ENCODE measurements around the gene EPC1.
A peak's percentile ranks its signal among the peaks of the same experiment; 100 is the strongest.

EPC1 gene

GRCh38 chr10:32329061-32329460 lies 17.9 kb downstream of the EPC1 start:
- no peak for TF ChIP-seq CTCF (IDR thresholded peaks at IDR 0.05)
- no peaks in the 10 kb centered on the region for H3K36me3 ChIP-seq
- H3K4me3 ChIP-seq (ENCODE audit: low read depth in 1 of 2, low read length in 1 of 2): no peak overlapping the region
- H3K9me3 ChIP-seq: no peaks in the 10 kb centered on the region
- H3K27ac ChIP-seq: peak overlapping the region; percentile 11
- H3K27me3 ChIP-seq: no peaks in the 10 kb centered on the region
- H3K4me1 ChIP-seq (ENCODE audit: control insufficient read depth in 1 of 2, insufficient read depth in 1 of 2, low read depth in 1 of 2, low read length in 1 of 2): peaks cover 43 to 54% of the 10 kb centered on the region in 2 experiments

GRCh38 chr10:32328499-32328898 lies 18.5 kb downstream of the EPC1 start:
- Histone ChIP-seq H3K9me3 (no peaks in the 10 kb centered on the region), H3K36me3 (no peaks in the 10 kb centered on the region), H3K4me1 (ENCODE audit: control insufficient read depth in 1 of 2, insufficient read depth in 1 of 2, low read depth in 1 of 2, low read length in 1 of 2) (peaks cover 43 to 54% of the 10 kb centered on the region in 2 experiments), H3K27ac (peak overlapping the region; percentile 19), H3K27me3 (no peaks in the 10 kb centered on the region), H3K4me3 (ENCODE audit: low read depth in 1 of 2, low read length in 1 of 2) (no peak overlapping the region)
- TF ChIP-seq CTCF (IDR thresholded peaks at IDR 0.05): no peak

GRCh38 chr10:32327364-32327691 lies 19.6 kb downstream of the EPC1 start:
- Histone ChIP-seq H3K27me3 (no peaks in the 10 kb centered on the region), H3K4me1 (ENCODE audit: control insufficient read depth in 1 of 2, insufficient read depth in 1 of 2, low read depth in 1 of 2, low read length in 1 of 2) (peaks cover 43 to 54% of the 10 kb centered on the region in 2 experiments), H3K9me3 (no peaks in the 10 kb centered on the region), H3K27ac (peak overlapping the region; percentile 13), H3K4me3 (ENCODE audit: low read depth in 1 of 2, low read length in 1 of 2) (no peak overlapping the region), H3K36me3 (no peaks in the 10 kb centered on the region)
- TF ChIP-seq CTCF (IDR thresholded peaks at IDR 0.05): no peak

DNA sequence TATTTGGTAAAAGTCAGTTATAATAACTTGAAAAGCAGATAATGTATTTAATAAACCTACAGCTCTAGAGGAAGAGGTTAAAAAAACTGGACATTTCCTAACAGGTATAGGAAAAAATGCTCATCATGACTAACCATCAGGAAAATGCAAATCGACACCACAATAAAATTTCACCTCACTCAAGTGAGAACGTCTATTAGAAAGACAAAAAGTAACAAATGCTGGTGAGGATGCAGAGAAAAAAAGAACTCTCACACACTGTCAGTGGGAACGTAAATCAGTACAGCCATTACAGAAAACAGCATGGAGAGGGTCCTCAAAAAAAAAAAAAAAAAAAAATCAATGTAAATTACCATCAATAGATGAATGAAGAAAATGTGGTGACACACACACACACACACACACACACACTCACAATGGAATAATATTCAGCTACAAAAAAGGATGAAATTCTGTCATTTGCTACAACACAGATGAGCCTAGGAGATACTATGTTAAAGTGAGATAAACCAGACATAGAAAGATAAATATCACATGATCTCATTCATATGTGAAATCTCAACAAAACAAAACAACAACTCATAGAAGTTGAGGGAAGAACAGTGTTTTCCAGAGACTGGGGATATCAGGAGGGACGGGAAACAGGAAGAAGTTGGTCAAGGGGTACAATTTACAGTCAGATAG lies 20.1 kb downstream of the EPC1 start:
- no peak overlapping the region for H3K4me3 ChIP-seq (ENCODE audit: low read depth in 1 of 2, low read length in 1 of 2)
- peak overlapping the region; percentile 26 for H3K27ac ChIP-seq
- no peaks in the 10 kb centered on the region for H3K9me3 ChIP-seq
- TF ChIP-seq CTCF (IDR thresholded peaks at IDR 0.05): no peak
- H3K27me3 ChIP-seq: no peaks in the 10 kb centered on the region
- no peaks in the 10 kb centered on the region for H3K36me3 ChIP-seq
- peaks cover 43 to 54% of the 10 kb centered on the region in 2 experiments for H3K4me1 ChIP-seq (ENCODE audit: control insufficient read depth in 1 of 2, insufficient read depth in 1 of 2, low read depth in 1 of 2, low read length in 1 of 2)

DNA sequence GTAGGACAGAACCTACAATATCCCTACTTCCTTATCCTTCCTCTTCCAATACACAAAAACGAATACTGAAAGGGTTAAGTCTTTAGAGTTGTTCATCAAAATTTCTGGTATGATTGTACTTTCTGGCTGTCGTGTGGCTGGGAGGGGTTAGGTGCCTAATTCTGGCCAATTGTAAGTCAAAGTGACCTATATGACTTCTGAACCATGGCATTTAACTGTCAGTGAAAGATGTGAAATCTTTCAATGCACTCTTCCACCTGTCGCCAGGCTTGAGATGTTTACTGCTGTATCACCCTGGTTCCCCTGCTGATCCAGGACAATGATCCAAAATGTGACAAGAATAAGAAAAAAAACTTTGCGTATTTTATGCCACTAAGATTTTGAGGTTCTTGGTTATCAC lies 20.8 kb downstream of the EPC1 start:
- TF ChIP-seq CTCF (IDR thresholded peaks at IDR 0.05): no peak
- Histone ChIP-seq H3K27ac (peak overlapping the region; percentile 26), H3K4me1 (ENCODE audit: control insufficient read depth in 1 of 2, insufficient read depth in 1 of 2, low read depth in 1 of 2, low read length in 1 of 2) (peaks cover 43 to 54% of the 10 kb centered on the region in 2 experiments)

More for the DNA sequence above, 20.8 kb downstream of the EPC1 start:
- no peaks in the 10 kb centered on the region for H3K36me3 ChIP-seq
- H3K9me3 ChIP-seq: no peaks in the 10 kb centered on the region
- no peaks in the 10 kb centered on the region for H3K27me3 ChIP-seq
- H3K4me3 ChIP-seq (ENCODE audit: low read depth in 1 of 2, low read length in 1 of 2): no peak overlapping the region
